Measurements from ENCODE around the gene PGM5.

PGM5 gene

DNA sequence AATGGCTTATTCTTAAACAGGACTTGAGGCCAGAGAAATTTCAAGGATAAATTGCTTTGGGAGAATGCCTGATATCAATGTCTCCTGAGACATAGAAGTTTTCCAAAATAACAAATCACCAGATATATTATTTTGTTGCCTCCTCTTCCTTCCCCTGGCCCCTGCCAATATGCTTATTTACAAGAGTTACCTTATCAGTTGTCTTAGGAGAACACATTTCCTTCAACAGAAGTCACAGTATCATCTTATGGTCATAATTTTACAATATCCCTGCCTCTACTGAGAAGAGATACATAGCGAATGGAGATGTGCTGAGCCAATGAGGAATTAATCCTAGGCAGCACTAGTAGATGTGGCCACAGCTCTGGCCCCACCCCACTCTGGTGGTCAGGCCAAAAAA lies 141.2 kb downstream of the PGM5 start:
- H3K4me3 ChIP-seq (ENCODE audit: low read depth, low read length): no peak overlapping the region
- TF ChIP-seq, protein P1, sequence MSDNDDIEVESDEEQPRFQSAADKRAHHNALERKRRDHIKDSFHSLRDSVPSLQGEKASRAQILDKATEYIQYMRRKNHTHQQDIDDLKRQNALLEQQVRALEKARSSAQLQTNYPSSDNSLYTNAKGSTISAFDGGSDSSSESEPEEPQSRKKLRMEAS (IDR thresholded peaks at IDR 0.05; ENCODE audit: low read depth, low read length): no peak
- TF ChIP-seq MYC (IDR thresholded peaks at IDR 0.05; ENCODE audit: low read depth, low read length) (no peak), POLR2A (IDR thresholded peaks at IDR 0.05; ENCODE audit: extremely low read depth, insufficient read length) (no peak)
- TF ChIP-seq, protein P2, sequence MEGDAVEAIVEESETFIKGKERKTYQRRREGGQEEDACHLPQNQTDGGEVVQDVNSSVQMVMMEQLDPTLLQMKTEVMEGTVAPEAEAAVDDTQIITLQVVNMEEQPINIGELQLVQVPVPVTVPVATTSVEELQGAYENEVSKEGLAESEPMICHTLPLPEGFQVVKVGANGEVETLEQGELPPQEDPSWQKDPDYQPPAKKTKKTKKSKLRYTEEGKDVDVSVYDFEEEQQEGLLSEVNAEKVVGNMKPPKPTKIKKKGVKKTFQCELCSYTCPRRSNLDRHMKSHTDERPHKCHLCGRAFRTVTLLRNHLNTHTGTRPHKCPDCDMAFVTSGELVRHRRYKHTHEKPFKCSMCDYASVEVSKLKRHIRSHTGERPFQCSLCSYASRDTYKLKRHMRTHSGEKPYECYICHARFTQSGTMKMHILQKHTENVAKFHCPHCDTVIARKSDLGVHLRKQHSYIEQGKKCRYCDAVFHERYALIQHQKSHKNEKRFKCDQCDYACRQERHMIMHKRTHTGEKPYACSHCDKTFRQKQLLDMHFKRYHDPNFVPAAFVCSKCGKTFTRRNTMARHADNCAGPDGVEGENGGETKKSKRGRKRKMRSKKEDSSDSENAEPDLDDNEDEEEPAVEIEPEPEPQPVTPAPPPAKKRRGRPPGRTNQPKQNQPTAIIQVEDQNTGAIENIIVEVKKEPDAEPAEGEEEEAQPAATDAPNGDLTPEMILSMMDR (IDR thresholded peaks at IDR 0.05; ENCODE audit: low read depth, low read length): no peak
- DNase-seq (ENCODE audit: low read depth): no peak

DNA sequence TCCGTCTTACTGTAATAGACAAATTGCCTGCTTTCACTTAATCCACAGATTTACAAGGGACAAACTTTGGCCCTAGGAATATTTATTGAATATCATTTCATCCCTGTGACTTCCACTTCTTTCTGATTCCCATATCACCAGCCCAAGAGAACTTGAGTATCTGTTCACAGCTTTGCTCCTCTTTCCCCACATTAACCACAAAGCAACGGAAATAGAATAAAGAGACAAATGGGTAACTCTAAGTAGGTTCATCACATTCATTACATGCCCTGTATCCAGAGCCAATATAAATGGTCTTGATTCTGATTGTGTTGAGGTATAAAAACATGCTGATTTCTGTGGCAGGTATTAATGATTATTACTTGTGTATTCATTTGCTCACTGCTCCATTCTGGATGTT lies 142.4 kb downstream of the PGM5 start:
- H3K4me3 ChIP-seq (ENCODE audit: low read depth, low read length): no peak overlapping the region
- TF ChIP-seq, protein P2 (IDR thresholded peaks at IDR 0.05; ENCODE audit: low read depth, low read length): no peak
- TF ChIP-seq POLR2A (IDR thresholded peaks at IDR 0.05; ENCODE audit: extremely low read depth, insufficient read length) (no peak), MYC (IDR thresholded peaks at IDR 0.05; ENCODE audit: low read depth, low read length) (no peak)
- TF ChIP-seq, protein P1 (IDR thresholded peaks at IDR 0.05; ENCODE audit: low read depth, low read length): no peak
- DNase-seq (ENCODE audit: low read depth): no peak

DNA sequence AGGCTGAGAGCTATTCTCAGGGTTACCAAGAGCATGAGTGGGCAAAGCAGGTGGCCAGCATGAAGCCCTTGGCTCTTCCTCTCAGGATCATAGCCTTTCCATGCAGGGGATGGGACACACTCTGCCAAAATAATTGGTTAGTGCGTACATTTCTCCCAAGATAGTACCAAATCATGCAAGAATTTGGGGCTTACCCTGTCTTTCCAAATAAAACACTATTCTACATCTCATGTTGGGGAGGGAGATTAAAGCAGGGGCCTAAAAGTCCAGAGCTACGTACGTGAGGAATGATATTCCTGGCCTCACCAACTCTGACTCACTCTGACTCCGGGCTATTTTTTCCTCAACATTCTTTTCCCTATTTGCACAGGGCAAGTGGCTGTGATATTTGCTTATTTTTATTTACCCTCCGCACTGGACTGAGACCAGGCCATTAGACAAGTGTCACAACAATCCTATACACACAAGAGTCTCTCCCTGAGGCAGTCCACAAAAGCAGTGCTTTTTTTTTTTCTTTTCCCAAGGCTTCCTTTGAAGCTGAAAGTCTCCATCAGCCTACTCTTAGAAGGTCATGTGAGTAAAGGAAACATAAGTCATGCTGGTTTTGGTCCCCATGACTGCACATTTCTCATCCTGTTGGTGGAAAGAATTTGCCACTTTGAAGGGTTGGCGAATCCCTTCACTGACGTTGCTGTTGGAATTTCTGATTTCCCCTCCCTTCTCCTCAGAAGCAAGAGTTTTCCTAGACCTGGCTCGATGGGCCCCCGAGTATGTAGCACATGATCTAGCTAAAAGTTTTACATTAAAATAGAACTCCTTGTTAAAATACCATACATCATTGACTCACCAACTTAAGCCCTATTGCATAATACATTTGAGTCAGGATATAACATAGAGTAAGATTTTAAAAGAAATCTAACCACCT lies 144.3 kb downstream of the PGM5 start:
- no peak overlapping the region for H3K4me3 ChIP-seq (ENCODE audit: low read depth, low read length)
- no peak for DNase-seq (ENCODE audit: low read depth)
- TF ChIP-seq POLR2A (IDR thresholded peaks at IDR 0.05; ENCODE audit: extremely low read depth, insufficient read length) (no peak), MYC (IDR thresholded peaks at IDR 0.05; ENCODE audit: low read depth, low read length) (no peak)
- TF ChIP-seq, protein P1 (IDR thresholded peaks at IDR 0.05; ENCODE audit: low read depth, low read length): no peak
- TF ChIP-seq, protein P2 (IDR thresholded peaks at IDR 0.05; ENCODE audit: low read depth, low read length): no peak

DNA sequence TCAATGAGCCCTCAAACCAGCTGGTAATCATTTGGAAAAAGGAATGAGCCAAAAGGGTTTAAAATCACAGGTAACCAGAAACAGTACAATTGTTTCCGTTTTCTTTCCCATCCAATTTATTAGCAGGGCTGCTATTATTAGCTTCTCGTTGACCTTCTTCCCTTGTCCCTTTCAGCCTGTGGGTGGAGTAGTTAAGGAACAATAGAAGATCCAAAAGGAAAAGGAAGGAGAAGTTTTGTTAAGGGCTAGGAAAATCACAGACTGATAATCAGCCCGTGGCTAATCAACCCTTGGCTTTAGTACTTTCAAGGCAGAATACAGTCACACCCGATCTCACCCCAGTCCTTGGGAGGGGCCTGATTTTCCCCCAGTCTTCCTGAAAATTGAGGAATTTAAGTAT lies 145.9 kb downstream of the PGM5 start:
- DNase-seq (ENCODE audit: low read depth): no peak
- no peak overlapping the region for H3K4me3 ChIP-seq (ENCODE audit: low read depth, low read length)
- TF ChIP-seq POLR2A (IDR thresholded peaks at IDR 0.05; ENCODE audit: extremely low read depth, insufficient read length): no peak
- TF ChIP-seq, protein P2 (IDR thresholded peaks at IDR 0.05; ENCODE audit: low read depth, low read length): no peak
- TF ChIP-seq MYC (IDR thresholded peaks at IDR 0.05; ENCODE audit: low read depth, low read length): no peak
- TF ChIP-seq, protein P1 (IDR thresholded peaks at IDR 0.05; ENCODE audit: low read depth, low read length): no peak

DNA sequence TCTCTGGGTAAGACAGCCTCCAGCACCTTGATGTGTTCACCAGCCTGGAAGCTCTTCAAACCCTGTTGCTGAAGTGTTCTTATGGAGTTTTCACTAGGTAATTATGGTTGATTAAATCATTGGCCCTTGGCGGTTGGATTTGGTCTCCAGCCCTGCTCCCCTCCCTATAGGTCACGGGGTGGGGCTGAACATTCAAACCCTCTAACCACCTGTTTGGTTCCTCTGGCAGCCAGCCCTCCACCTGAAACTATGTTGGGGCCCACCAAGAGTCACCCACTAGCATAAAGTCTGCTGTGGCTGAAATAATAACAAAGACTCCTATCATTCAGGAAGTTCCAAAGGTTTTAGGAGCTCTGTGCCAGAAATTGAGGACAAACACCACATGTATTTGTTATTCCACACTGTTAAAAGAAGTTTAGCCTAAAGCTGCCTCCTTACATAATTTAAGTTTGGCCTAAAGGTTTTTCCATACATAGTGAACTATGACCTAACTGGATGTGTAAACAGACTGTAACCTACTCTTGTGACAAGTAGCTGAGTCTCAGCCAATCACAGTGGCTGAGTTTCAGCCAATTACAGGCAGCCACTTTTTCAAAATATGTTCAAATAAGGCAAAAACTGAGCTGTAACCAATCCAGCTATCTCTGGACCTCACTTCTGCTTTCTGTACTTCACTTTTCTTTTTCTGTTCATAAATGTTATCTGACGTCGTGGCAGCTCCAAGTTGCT lies 149.4 kb downstream of the PGM5 start:
- peak; percentile 19 for DNase-seq (ENCODE audit: low read depth)
- no peak overlapping the region for H3K4me3 ChIP-seq (ENCODE audit: low read depth, low read length)
- TF ChIP-seq, protein P1 (IDR thresholded peaks at IDR 0.05; ENCODE audit: low read depth, low read length): no peak
- TF ChIP-seq MYC (IDR thresholded peaks at IDR 0.05; ENCODE audit: low read depth, low read length): no peak
- no peak for TF ChIP-seq POLR2A (IDR thresholded peaks at IDR 0.05; ENCODE audit: extremely low read depth, insufficient read length)
- TF ChIP-seq, protein P2 (IDR thresholded peaks at IDR 0.05; ENCODE audit: low read depth, low read length): no peak
